Measurements from ENCODE around the gene RCE1. TPM values are rescaled to one million over a fixed set of nuclear protein-coding genes. Genes with fewer than 3 reads are reported as not detected.

RCE1 gene
- total and polyA plus RNA-seq, 7 experiments from 2014 or later, result 17.2 to 47.1 (median 31.2) TPM

DNA sequence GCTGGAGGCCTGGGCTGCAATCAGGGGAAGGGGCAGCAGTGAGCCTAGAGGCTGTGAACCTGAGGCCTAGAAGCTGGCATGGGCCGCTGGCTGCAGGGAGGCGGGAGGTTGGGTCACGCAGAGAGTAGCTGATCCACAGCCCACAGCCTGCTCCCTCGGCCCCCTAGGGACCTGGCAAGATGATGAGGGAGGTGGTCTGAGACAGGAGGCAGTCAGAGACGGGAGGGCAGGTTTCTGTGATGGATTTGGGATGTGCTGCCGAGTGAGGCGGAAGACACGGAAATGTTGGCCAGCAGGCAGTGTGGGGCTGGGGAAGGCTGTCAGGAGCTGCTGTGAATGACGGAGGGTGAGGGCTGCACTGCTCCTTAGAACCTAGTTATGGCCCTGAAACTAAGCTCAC is 36.3 kb downstream of the RCE1 start:
- no peak for ATAC-seq
- Histone ChIP-seq H3K27me3 (ENCODE audit: control insufficient read depth in 2 of 2, insufficient read depth in 2 of 2, low read length in 2 of 2) (no peaks in the 10 kb centered on the region), H3K36me3 (ENCODE audit: control insufficient read depth in 2 of 3, insufficient read depth in 3 of 3, low read length in 3 of 3) (no peaks in the 10 kb centered on the region), H3K9me3 (ENCODE audit: control insufficient read depth in 2 of 3, low read length in 3 of 3) (no peaks in the 10 kb centered on the region), H3K4me1 (ENCODE audit: control insufficient read depth in 2 of 2, insufficient read depth in 2 of 2, low read length in 2 of 2) (peaks cover 0 to 15% of the 10 kb centered on the region in 2 donors), H3K4me3 (ENCODE audit: low read length) (no peak overlapping the region), H3K27ac (ENCODE audit: low read depth, low read length) (no peak overlapping the region)
- POLR2A ChIA-PET, result interaction anchor here (3.2 kb wide), 1 partner anchor 36 kb away, joined by 8 read pairs; the partner anchor contains the start of gene RCE1
- Mint-ChIP-seq H3K27ac (no peak overlapping the region), H3K4me1 (peaks cover 8 to 29% (median 20%) of the 10 kb centered on the region in 7 donors), H3K9me3 (no peaks in the 10 kb centered on the region), H3K27me3 (peaks cover 0 to 3% (median 0%) of the 10 kb centered on the region in 5 donors), H3K4me3 (peak overlapping the region in 1 of 10 donors; percentile 14), H3K36me3 (no peaks in the 10 kb centered on the region)
- intact Hi-C loops (cut with micrococcal nuclease), result no loop called here
- CTCF ChIA-PET, result no interaction called here
- DNase-seq, result no peak

DNA sequence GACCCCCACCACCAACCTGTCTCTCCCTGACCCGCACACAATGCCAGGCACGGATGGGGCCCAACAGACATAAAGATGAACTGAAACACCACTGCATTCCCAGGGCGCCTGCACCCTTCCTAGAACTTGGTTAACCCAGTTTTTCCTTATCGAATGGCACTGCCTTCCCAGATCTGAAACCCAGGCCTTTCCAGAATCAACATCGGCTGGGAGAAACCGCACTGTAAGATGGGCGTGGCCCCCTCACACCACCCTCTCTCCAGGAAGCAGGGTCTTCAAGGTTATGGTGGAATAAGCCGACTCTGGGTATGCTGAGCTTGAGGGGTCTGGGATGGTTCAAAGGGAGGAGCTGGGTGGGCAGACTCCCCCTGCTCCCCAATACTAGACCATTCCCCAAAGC is 36.8 kb downstream of the RCE1 start:
- Mint-ChIP-seq H3K9me3 (no peaks in the 10 kb centered on the region), H3K27me3 (no peaks in the 10 kb centered on the region), H3K36me3 (no peaks in the 10 kb centered on the region), H3K4me1 (peaks cover 8 to 29% (median 20%) of the 10 kb centered on the region in 7 donors), H3K27ac (no peak overlapping the region), H3K4me3 (peak overlapping the region in 2 of 10 donors; percentile 21 to 34)
- no peak overlapping the region for H3K27ac ChIP-seq (ENCODE audit: low read depth, low read length)
- no peaks in the 10 kb centered on the region for H3K36me3 ChIP-seq (ENCODE audit: control insufficient read depth in 2 of 3, insufficient read depth in 3 of 3, low read length in 3 of 3)
- H3K27me3 ChIP-seq (ENCODE audit: control insufficient read depth in 2 of 2, insufficient read depth in 2 of 2, low read length in 2 of 2), result no peaks in the 10 kb centered on the region
- H3K4me3 ChIP-seq (ENCODE audit: low read length), result no peak overlapping the region
- no peak for ATAC-seq
- intact Hi-C loops (cut with micrococcal nuclease), result no loop called here
- ChIA-PET POLR2A (interaction anchor here (3.2 kb wide), 1 partner anchor 37 kb away, joined by 8 read pairs; the partner anchor contains the start of gene RCE1), CTCF (no interaction called here)
- no peaks in the 10 kb centered on the region for H3K9me3 ChIP-seq (ENCODE audit: control insufficient read depth in 2 of 3, low read length in 3 of 3)
- peaks cover 0 to 15% of the 10 kb centered on the region in 2 donors for H3K4me1 ChIP-seq (ENCODE audit: control insufficient read depth in 2 of 2, insufficient read depth in 2 of 2, low read length in 2 of 2)
- no peak for DNase-seq

DNA sequence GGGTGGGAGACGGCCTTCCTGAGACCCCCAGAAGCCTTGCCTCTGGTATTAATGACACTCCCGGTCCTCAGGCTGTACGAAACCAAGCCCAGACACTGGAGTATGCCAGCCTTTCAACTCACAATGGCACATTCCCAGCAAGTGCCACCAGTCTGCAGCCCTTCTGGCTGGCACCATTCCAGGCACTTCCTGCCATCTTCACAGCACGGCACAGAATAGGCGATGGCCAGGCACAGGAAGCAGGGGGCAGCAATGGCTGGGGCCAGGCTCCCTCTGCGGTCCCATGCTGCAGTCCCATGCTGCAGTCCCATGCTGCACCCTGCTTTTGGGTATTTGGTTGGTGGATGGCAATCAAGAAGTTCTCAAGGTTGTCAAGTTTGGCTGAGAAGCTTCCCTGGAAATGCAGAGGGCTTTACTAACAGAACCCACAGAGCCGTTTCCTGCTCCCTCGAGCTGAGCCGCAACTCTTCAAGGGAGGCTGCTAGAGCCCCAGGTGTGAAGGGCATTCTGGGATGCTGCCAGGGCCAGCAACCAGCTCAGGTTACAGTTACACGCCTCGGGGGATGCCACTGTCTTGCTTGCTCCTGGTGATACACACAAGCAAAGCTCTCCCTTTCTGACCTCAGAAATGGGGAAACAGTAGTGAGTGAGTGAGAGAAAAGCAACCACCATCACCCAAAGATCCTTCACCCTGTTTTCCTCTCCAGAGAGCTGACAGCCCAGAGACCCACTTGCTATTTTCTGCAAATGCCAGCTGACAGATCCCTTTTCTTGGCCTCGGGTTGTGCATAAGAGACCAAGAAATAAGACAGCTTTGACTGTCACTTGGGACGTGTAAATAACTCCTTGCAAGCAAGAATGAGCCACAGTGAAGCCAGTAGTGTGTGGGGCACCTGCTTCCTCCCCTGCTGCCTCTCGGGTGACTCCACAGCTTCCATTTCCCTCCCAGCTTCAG is 37.5 kb downstream of the RCE1 start:
- CTCF ChIA-PET, result interaction anchor here (1.0 to 2.3 kb wide), 2 partner anchors 11 to 78 kb away, joined by 3 to 6 read pairs; partner anchors contain the start of gene PC
- DNase-seq, result peak in 5 of 9 donors; percentile 19 to 30 (median 25)
- peak overlapping the region in 4 of 9 donors; percentile 9 to 56 (median 44) for H3K27ac Mint-ChIP-seq

DNA sequence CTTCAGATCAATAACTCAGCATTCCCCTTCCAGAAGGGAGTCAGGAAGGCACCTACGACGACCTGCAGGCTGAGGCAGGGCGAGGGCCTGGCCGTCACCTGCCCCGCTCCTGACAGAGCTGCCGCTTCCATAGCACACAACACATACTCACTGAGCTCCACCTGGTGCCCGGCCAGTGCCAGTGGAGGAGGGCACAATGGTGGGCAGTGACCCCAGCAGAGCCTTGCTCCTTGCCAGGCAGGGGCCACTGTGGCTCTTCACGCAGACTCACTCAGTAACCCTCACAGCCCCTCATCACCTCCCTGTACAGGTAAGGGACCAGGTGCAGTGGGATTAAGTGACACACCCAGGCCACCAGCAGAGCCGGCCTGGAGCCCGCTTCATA is 38.2 kb downstream of the RCE1 start:
- no peaks in the 10 kb centered on the region for H3K27me3 ChIP-seq (ENCODE audit: control insufficient read depth in 2 of 2, insufficient read depth in 2 of 2, low read length in 2 of 2)
- H3K4me1 ChIP-seq (ENCODE audit: control insufficient read depth in 2 of 2, insufficient read depth in 2 of 2, low read length in 2 of 2), result peaks cover 0 to 15% of the 10 kb centered on the region in 2 donors
- Mint-ChIP-seq H3K4me1 (peaks cover 8 to 29% (median 20%) of the 10 kb centered on the region in 7 donors), H3K9me3 (no peaks in the 10 kb centered on the region), H3K36me3 (no peaks in the 10 kb centered on the region), H3K27me3 (no peaks in the 10 kb centered on the region), H3K4me3 (no peak overlapping the region), H3K27ac (peak overlapping the region in 1 of 9 donors; percentile 9)
- no peaks in the 10 kb centered on the region for H3K36me3 ChIP-seq (ENCODE audit: control insufficient read depth in 2 of 3, insufficient read depth in 3 of 3, low read length in 3 of 3)
- intact Hi-C loops (cut with micrococcal nuclease), result no loop called here
- POLR2A ChIA-PET, result interaction anchor here (1.0 kb wide), 1 partner anchor 139 kb away, joined by 3 read pairs; no protein-coding TSS in a partner anchor
- no peak overlapping the region for H3K4me3 ChIP-seq (ENCODE audit: low read length)
- no peak overlapping the region for H3K27ac ChIP-seq (ENCODE audit: low read depth, low read length)
- DNase-seq (no peak), ATAC-seq (no peak)
- CTCF ChIA-PET, result interaction anchor here (1.0 to 2.3 kb wide), 2 partner anchors 11 to 77 kb away, joined by 3 to 6 read pairs; partner anchors contain the start of gene PC
- H3K9me3 ChIP-seq (ENCODE audit: control insufficient read depth in 2 of 3, low read length in 3 of 3), result no peaks in the 10 kb centered on the region

More for the DNA sequence above, 37.5 kb downstream of the RCE1 start:
- no peak overlapping the region for H3K27ac ChIP-seq (ENCODE audit: low read depth, low read length)
- H3K9me3 Mint-ChIP-seq, result no peaks in the 10 kb centered on the region
- peak; percentile 36 for ATAC-seq
- H3K4me1 Mint-ChIP-seq, result peaks cover 8 to 29% (median 20%) of the 10 kb centered on the region in 7 donors
- peak overlapping the region in 5 of 10 donors; percentile 11 to 48 (median 35) for H3K4me3 Mint-ChIP-seq
- no peaks in the 10 kb centered on the region for H3K36me3 ChIP-seq (ENCODE audit: control insufficient read depth in 2 of 3, insufficient read depth in 3 of 3, low read length in 3 of 3)
- no peak overlapping the region for H3K4me3 ChIP-seq (ENCODE audit: low read length)
- peaks cover 0 to 15% of the 10 kb centered on the region in 2 donors for H3K4me1 ChIP-seq (ENCODE audit: control insufficient read depth in 2 of 2, insufficient read depth in 2 of 2, low read length in 2 of 2)
- no peaks in the 10 kb centered on the region for H3K27me3 Mint-ChIP-seq
- no peaks in the 10 kb centered on the region for H3K9me3 ChIP-seq (ENCODE audit: control insufficient read depth in 2 of 3, low read length in 3 of 3)
- POLR2A ChIA-PET, result interaction anchor here (1.0 to 3.2 kb wide), 2 partner anchors 38 to 140 kb away, joined by 3 to 8 read pairs; partner anchors contain the start of gene RCE1
- no peaks in the 10 kb centered on the region for H3K27me3 ChIP-seq (ENCODE audit: control insufficient read depth in 2 of 2, insufficient read depth in 2 of 2, low read length in 2 of 2)
- intact Hi-C loops (cut with micrococcal nuclease), result no loop called here
- no peaks in the 10 kb centered on the region for H3K36me3 Mint-ChIP-seq

DNA sequence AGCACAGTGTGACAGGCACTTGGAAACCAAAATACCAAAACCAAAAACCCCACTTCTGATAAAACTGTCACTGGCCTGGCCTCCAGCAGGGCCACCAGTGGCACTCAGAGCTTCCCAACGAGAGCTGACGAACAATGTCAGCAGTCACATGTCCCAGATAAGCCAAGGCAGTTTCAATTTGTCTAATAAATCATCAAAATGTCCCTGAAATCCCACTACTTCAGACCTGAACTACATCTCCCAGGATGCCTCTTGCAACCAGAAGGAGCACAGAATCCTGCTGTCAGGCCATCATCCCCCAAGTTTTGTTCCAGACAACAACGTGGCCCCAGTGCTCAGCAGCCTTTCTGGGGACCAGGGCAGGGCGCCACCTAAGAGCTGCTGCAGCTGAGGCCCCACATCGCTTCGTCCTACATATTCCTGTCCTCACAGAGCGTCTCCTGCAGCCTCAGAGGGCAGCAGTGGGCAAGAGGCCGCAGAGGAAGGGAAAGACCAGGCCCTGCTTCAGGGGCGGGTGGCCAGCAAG is 38.7 kb downstream of the RCE1 start:
- DNase-seq (no peak), ATAC-seq (no peak)
- POLR2A ChIA-PET, result no interaction called here
- Histone ChIP-seq H3K27me3 (ENCODE audit: control insufficient read depth in 2 of 2, insufficient read depth in 2 of 2, low read length in 2 of 2) (no peaks in the 10 kb centered on the region), H3K4me3 (ENCODE audit: low read length) (no peak overlapping the region), H3K27ac (ENCODE audit: low read depth, low read length) (no peak overlapping the region), H3K4me1 (ENCODE audit: control insufficient read depth in 2 of 2, insufficient read depth in 2 of 2, low read length in 2 of 2) (peaks cover 0 to 15% of the 10 kb centered on the region in 2 donors), H3K36me3 (ENCODE audit: control insufficient read depth in 2 of 3, insufficient read depth in 3 of 3, low read length in 3 of 3) (no peaks in the 10 kb centered on the region), H3K9me3 (ENCODE audit: control insufficient read depth in 2 of 3, low read length in 3 of 3) (no peaks in the 10 kb centered on the region)
- Mint-ChIP-seq H3K27me3 (no peaks in the 10 kb centered on the region), H3K4me3 (no peak overlapping the region), H3K9me3 (no peaks in the 10 kb centered on the region), H3K27ac (no peak overlapping the region), H3K4me1 (peaks cover 8 to 29% (median 20%) of the 10 kb centered on the region in 7 donors), H3K36me3 (no peaks in the 10 kb centered on the region)
- CTCF ChIA-PET, result interaction anchor here (0.8 to 2.3 kb wide), 2 partner anchors 12 to 179 kb away, joined by 3 to 6 read pairs; no protein-coding TSS in a partner anchor
- intact Hi-C loops (cut with micrococcal nuclease), result no loop called here

DNA sequence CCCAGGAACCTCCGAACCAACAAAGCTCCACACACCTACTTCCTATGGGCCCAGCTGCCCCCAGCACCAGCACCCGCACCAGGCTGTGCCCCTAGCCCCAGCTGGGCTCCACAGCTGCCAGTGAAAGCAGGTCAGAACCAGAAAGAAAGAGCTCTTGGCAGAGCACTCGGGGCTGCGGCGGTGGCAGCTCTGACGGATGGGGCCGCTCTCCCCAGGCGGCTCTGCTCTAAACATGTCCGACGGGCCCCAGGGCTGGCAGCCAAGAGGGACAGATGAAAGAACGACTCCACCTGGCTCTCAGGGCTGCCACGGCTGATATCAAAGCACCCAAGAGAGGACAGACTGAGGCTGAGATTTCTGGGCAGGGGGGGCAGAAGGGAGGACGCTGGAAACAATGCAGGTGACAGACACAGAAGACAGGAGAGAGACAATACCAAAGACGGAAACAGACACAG is 39.3 kb downstream of the RCE1 start:
- Mint-ChIP-seq H3K9me3 (no peaks in the 10 kb centered on the region), H3K27me3 (no peaks in the 10 kb centered on the region), H3K4me3 (no peak overlapping the region), H3K4me1 (peaks cover 8 to 29% (median 20%) of the 10 kb centered on the region in 7 donors), H3K36me3 (no peaks in the 10 kb centered on the region), H3K27ac (no peak overlapping the region)
- no peak overlapping the region for H3K27ac ChIP-seq (ENCODE audit: low read depth, low read length)
- intact Hi-C loops (cut with micrococcal nuclease), result loop anchor here (1.0 kb wide), 1 partner anchor 188 kb away; no protein-coding TSS in a partner anchor
- peaks cover 0 to 15% of the 10 kb centered on the region in 2 donors for H3K4me1 ChIP-seq (ENCODE audit: control insufficient read depth in 2 of 2, insufficient read depth in 2 of 2, low read length in 2 of 2)
- H3K9me3 ChIP-seq (ENCODE audit: control insufficient read depth in 2 of 3, low read length in 3 of 3), result no peaks in the 10 kb centered on the region
- H3K36me3 ChIP-seq (ENCODE audit: control insufficient read depth in 2 of 3, insufficient read depth in 3 of 3, low read length in 3 of 3), result no peaks in the 10 kb centered on the region
- POLR2A ChIA-PET, result no interaction called here
- H3K4me3 ChIP-seq (ENCODE audit: low read length), result no peak overlapping the region
- ATAC-seq (no peak), DNase-seq (no peak)
- CTCF ChIA-PET, result interaction anchor here (0.8 to 2.3 kb wide), 2 partner anchors 12 to 179 kb away, joined by 3 to 6 read pairs; no protein-coding TSS in a partner anchor
- H3K27me3 ChIP-seq (ENCODE audit: control insufficient read depth in 2 of 2, insufficient read depth in 2 of 2, low read length in 2 of 2), result no peaks in the 10 kb centered on the region
